HEK293T (cell line): ENCODE data around the gene EXD2.
A peak's percentile ranks its signal among the peaks of the same experiment; 100 is the strongest.

Source experiments
- CTCF ChIA-PET: fragments of 350-600 bp; formaldehyde crosslinking; extraction: SDS; loops from one replicate; lab custom pipeline; 2021; ENCODE audit warnings: antibody characterized with exemption, inconsistent platforms; lab: Yijun Ruan, JAX
- POLR2A ChIA-PET: fragments of 350-600 bp; formaldehyde crosslinking; extraction: SDS; loops from one replicate; lab custom pipeline; 2020; ENCODE audit warnings: antibody characterized with exemption, inconsistent platforms; lab: Yijun Ruan, JAX
- DNase-seq: peaks from one replicate; pipeline ENCODE4 v3.0.0; 2012; ENCODE audit warnings: mixed read lengths; ENCODE audit errors: extremely low spot score
- ARNT ChIP-seq: fragments of 450-650 bp; IDR thresholded peaks from 2 replicates; pipeline ENCODE4 v1.6.1; 2017; ENCODE audit warnings: mild to moderate bottlenecking
- BHLHE40 ChIP-seq: fragments of 450-650 bp; IDR thresholded peaks from 2 replicates; pipeline ENCODE4 v1.6.1; 2016; ENCODE audit warnings: mild to moderate bottlenecking, moderate library complexity, borderline replicate concordance
- CTBP1 ChIP-seq: fragments of 450-650 bp; IDR thresholded peaks from 2 replicates; pipeline ENCODE4 v1.6.1; 2016; ENCODE audit warnings: borderline replicate concordance
- ELF4 ChIP-seq: fragments of 450-650 bp; IDR thresholded peaks from 2 replicates; pipeline ENCODE4 v1.6.1; 2017; ENCODE audit warnings: antibody characterized with exemption
- FOXA1 ChIP-seq: fragments of 450-650 bp; IDR thresholded peaks from 2 replicates; pipeline ENCODE4 v1.6.1; 2016; ENCODE audit warnings: mild to moderate bottlenecking
- FOXK2 ChIP-seq: fragments of 450-650 bp; IDR thresholded peaks from 2 replicates; pipeline ENCODE4 v1.6.1; 2016; ENCODE audit warnings: mild to moderate bottlenecking
- FOXM1 ChIP-seq: fragments of 450-650 bp; IDR thresholded peaks from 2 replicates; pipeline ENCODE4 v1.6.1; 2017; ENCODE audit warnings: mild to moderate bottlenecking, borderline replicate concordance
- HDGF ChIP-seq: fragments of 450-650 bp; IDR thresholded peaks from 2 replicates; pipeline ENCODE4 v1.6.1; 2017; ENCODE audit warnings: antibody characterized with exemption, borderline replicate concordance
- L3MBTL2 ChIP-seq: fragments of 450-650 bp; conservative IDR thresholded peaks from 2 replicates; pipeline ENCODE4 v1.6.1; 2016; ENCODE audit warnings: mild to moderate bottlenecking
- LEF1 ChIP-seq: fragments of 450-650 bp; IDR thresholded peaks from 2 replicates; pipeline ENCODE4 v1.6.1; 2017; ENCODE audit warnings: mild to moderate bottlenecking, borderline replicate concordance
- NFRKB ChIP-seq: fragments of 450-650 bp; IDR thresholded peaks from 2 replicates; pipeline ENCODE4 v1.6.1; 2016; ENCODE audit warnings: mild to moderate bottlenecking, moderate library complexity
- PKNOX1 ChIP-seq: fragments of 450-650 bp; IDR thresholded peaks from 2 replicates; pipeline ENCODE4 v1.6.1; 2016
- SP1 ChIP-seq: fragments of 450-650 bp; IDR thresholded peaks from 2 replicates; pipeline ENCODE4 v1.6.1; 2017
- SUZ12 ChIP-seq: fragments of 450-650 bp; IDR thresholded peaks from 2 replicates; pipeline ENCODE4 v1.6.1; 2016; ENCODE audit warnings: mild to moderate bottlenecking
- TARDBP ChIP-seq: fragments of 450-650 bp; IDR thresholded peaks from 2 replicates; pipeline ENCODE4 v1.6.1; 2016
- ZNF384 ChIP-seq: fragments of 450-650 bp; IDR thresholded peaks from 2 replicates; pipeline ENCODE4 v1.6.1; 2016

EXD2 gene

GRCh38 chr14:69151458-69152180 lies 39.7 kb upstream of the EXD2 start:
- POLR2A ChIA-PET, result interaction anchor here (1.2 to 2.8 kb wide), 6 partner anchors 14 to 40 kb away, joined by 3 to 24 read pairs (median 6); no protein-coding TSS in a partner anchor
- TF ChIP-seq ARNT (no peak), SP1 (no peak), L3MBTL2 (no peak), PKNOX1 (no peak), NFRKB (no peak), FOXM1 (peak; percentile 29; the same call in 1 of the 2 replicates), CTBP1 (no peak)
- DNase-seq, result peak; percentile 77
- CTCF ChIA-PET, result interaction anchor here (0.5 to 3.8 kb wide), 7 partner anchors 9 to 50 kb away, joined by 3 to 21 read pairs (median 4); no protein-coding TSS in a partner anchor

- no peak for TF ChIP-seq SP1
- no peak for TF ChIP-seq LEF1
- no peak for TF ChIP-seq TARDBP
- TF ChIP-seq ZNF384, result no peak
- no peak for TF ChIP-seq CTBP1
- TF ChIP-seq PKNOX1, result no peak
- no peak for TF ChIP-seq FOXM1
- no peak for TF ChIP-seq FOXA1
- TF ChIP-seq NFRKB, result no peak
- TF ChIP-seq SUZ12, result no peak
- no peak for TF ChIP-seq BHLHE40
- TF ChIP-seq ARNT, result no peak
- ChIA-PET CTCF (interaction anchor here (0.5 to 3.8 kb wide), 6 partner anchors 9 to 22 kb away, joined by 3 to 21 read pairs (median 5); no protein-coding TSS in a partner anchor), POLR2A (interaction anchor here (0.6 to 2.8 kb wide), 5 partner anchors 17 to 241 kb away, joined by 3 to 24 read pairs (median 7); no protein-coding TSS in a partner anchor)
- DNase-seq, result peak; percentile 39
These were observed 39.0 kb upstream of the EXD2 start for GRCh38 chr14:69152181-69152901.

GRCh38 chr14:69152902-69153151 lies 38.5 kb upstream of the EXD2 start, which contains the start of gene DCAF5:
DCAF5 (minus strand) TSS chr14:69153119; CDS start chr14:69152978, 141 bp downstream.
- ChIA-PET CTCF (interaction anchor here (0.5 to 3.8 kb wide), 3 partner anchors 10 to 22 kb away, joined by 3 to 21 read pairs (median 3); no protein-coding TSS in a partner anchor), POLR2A (interaction anchor here (0.6 to 2.8 kb wide), 4 partner anchors 18 to 241 kb away, joined by 3 to 24 read pairs (median 10); no protein-coding TSS in a partner anchor)
- no peak for DNase-seq
- TF ChIP-seq FOXA1 (no peak), FOXM1 (peak; percentile 2; the same call in 1 of the 2 replicates)

- peak; percentile 1; the same call in 1 of the 2 replicates for TF ChIP-seq FOXM1
- no peak for TF ChIP-seq ELF4
- DNase-seq, result peak; percentile 91
- POLR2A ChIA-PET, result interaction anchor here (2.5 to 2.8 kb wide), 2 partner anchors 20 to 23 kb away, joined by 17 to 24 read pairs; no protein-coding TSS in a partner anchor
- CTCF ChIA-PET, result interaction anchor here (0.6 kb wide), 1 partner anchor 10 kb away, joined by 3 read pairs; no protein-coding TSS in a partner anchor
These were observed 38.0 kb upstream of the EXD2 start for GRCh38 chr14:69153152-69153872.

- no peak for TF ChIP-seq NFRKB
- CTCF ChIA-PET, result interaction anchor here (0.6 kb wide), 1 partner anchor 13 kb away, joined by 6 read pairs; no protein-coding TSS in a partner anchor
- no peak for DNase-seq
- POLR2A ChIA-PET, result no interaction called here
These were observed 37.4 kb upstream of the EXD2 start for GRCh38 chr14:69153873-69154270.

- peak; percentile 57 for DNase-seq
- ChIA-PET POLR2A (no interaction called here), CTCF (no interaction called here)
- TF ChIP-seq LEF1, result no peak
- no peak for TF ChIP-seq NFRKB
- TF ChIP-seq CTBP1, result no peak
- TF ChIP-seq ARNT, result no peak
- no peak for TF ChIP-seq L3MBTL2
- no peak for TF ChIP-seq PKNOX1
- TF ChIP-seq FOXM1, result no peak
- TF ChIP-seq BHLHE40, result no peak
- TF ChIP-seq HDGF, result no peak
- TF ChIP-seq ZNF384, result no peak
- no peak for TF ChIP-seq FOXK2
- TF ChIP-seq TARDBP, result no peak
- TF ChIP-seq SUZ12, result no peak
- TF ChIP-seq ELF4, result no peak
- no peak for TF ChIP-seq FOXA1
- TF ChIP-seq SP1, result no peak
These were observed 36.5 kb upstream of the EXD2 start for GRCh38 chr14:69154779-69155178.
